ENCODE results near the gene PRDM16.

The PRDM16 gene

GRCh38 chr1:3483380-3483779 is 414.4 kb downstream of the PRDM16 start:
- H3K4me3 ChIP-seq (ENCODE audit: low read depth, low read length): no peak overlapping the region
- no peak for DNase-seq (ENCODE audit: low read depth)

- DNase-seq (ENCODE audit: low read depth): no peak
- H3K4me3 ChIP-seq (ENCODE audit: low read depth, low read length): no peak overlapping the region
These were observed 414.9 kb downstream of the PRDM16 start for GRCh38 chr1:3483801-3484444.

GRCh38 chr1:3485016-3485415 is 416.0 kb downstream of the PRDM16 start:
- DNase-seq (ENCODE audit: low read depth): no peak
- H3K4me3 ChIP-seq (ENCODE audit: low read depth, low read length): no peak overlapping the region
